Right atrium auricular region (tissue), 2 donors: ENCODE measurements around the gene SND1. TPM values are rescaled to one million over a fixed set of nuclear protein-coding genes. Genes with fewer than 3 reads are reported as not detected.

Experiments used
- DNase-seq: peaks from one replicate; pipeline ENCODE4 v3.0.0-alpha.2; 2019; ENCODE audit warnings: low spot score
- H3K27ac ChIP-seq, 2 donors: fragments of 200-600 bp; sonication (generic); 1 replicate in 1 of 2; 2 replicates in 1 of 2; pipeline ENCODE4 v1.5.1; 2016 to 2019
- H3K27me3 ChIP-seq, 2 donors: fragments of 200-600 bp; sonication (generic); one replicate each; pipeline versions ENCODE4 v1.5.1 to v1.6.0; 2017 to 2019
- H3K36me3 ChIP-seq: fragments of 200-600 bp; sonication (generic); one replicate; pipeline ENCODE4 v1.5.1; 2016
- H3K4me1 ChIP-seq, 2 donors: fragments of 200-600 bp; sonication (generic); one replicate each; pipeline versions ENCODE4 v1.5.1 to v1.6.0; 2017 to 2019
- H3K4me3 ChIP-seq, 2 donors: fragments of 200-600 bp; sonication (generic); 1 replicate in 1 of 2; 2 replicates in 1 of 2; pipeline ENCODE4 v1.5.1; 2017 to 2019; ENCODE audit warnings: mild to moderate bottlenecking in 1 of 2, moderate library complexity in 1 of 2
- H3K9me3 ChIP-seq, 2 donors: fragments of 200-600 bp; sonication (generic); one replicate each; pipeline ENCODE4 v1.5.1; 2019
- CTCF ChIP-seq, 2 donors: fragments of 200-600 bp; sonication (generic); IDR thresholded peaks; one replicate each; pipeline ENCODE4 v1.5.1; 2019; ENCODE audit warnings: antibody characterized with exemption in 2 of 2
- total RNA-seq, 2 donors: library from RNA; depleted of rRNA; stranded (reverse); fragments of >200 nt; gene quantifications; one replicate each; pipeline ENCODE4 v1.1.0, GENCODE V29; 2016

SND1 gene
- total RNA-seq, 2 donors from 2014 or later = 69.4 to 77.6 TPM

GRCh38 chr7:127889677-127890076 lies 237.7 kb downstream of the SND1 start:
- H3K4me1 ChIP-seq = peaks cover 0 to 48% of the 10 kb centered on the region in 2 donors

GRCh38 chr7:127890726-127891125 lies 238.7 kb downstream of the SND1 start:
- Histone ChIP-seq H3K4me3 (no peak overlapping the region), H3K27ac (no peak overlapping the region), H3K27me3 (no peaks in the 10 kb centered on the region), H3K9me3 (no peaks in the 10 kb centered on the region), H3K36me3 (no peaks in the 10 kb centered on the region), H3K4me1 (peaks cover 0 to 37% of the 10 kb centered on the region in 2 donors)
- no peak for TF ChIP-seq CTCF (IDR thresholded peaks at IDR 0.05)
- no peak for DNase-seq

More at GRCh38 chr7:127889677-127890076, 237.7 kb downstream of the SND1 start:
- Histone ChIP-seq H3K4me3 (no peak overlapping the region), H3K27ac (no peak overlapping the region), H3K9me3 (no peaks in the 10 kb centered on the region), H3K36me3 (no peaks in the 10 kb centered on the region), H3K27me3 (no peaks in the 10 kb centered on the region)
- TF ChIP-seq CTCF (IDR thresholded peaks at IDR 0.05) = no peak
- no peak for DNase-seq

GRCh38 chr7:127891144-127891543 lies 239.2 kb downstream of the SND1 start:
- no peak for TF ChIP-seq CTCF (IDR thresholded peaks at IDR 0.05)
- Histone ChIP-seq H3K36me3 (no peaks in the 10 kb centered on the region), H3K4me3 (no peak overlapping the region), H3K27ac (no peak overlapping the region), H3K9me3 (no peaks in the 10 kb centered on the region), H3K27me3 (no peaks in the 10 kb centered on the region), H3K4me1 (peaks cover 0 to 36% of the 10 kb centered on the region in 2 donors)
- no peak for DNase-seq

- no peak for TF ChIP-seq CTCF (IDR thresholded peaks at IDR 0.05)
- H3K36me3 ChIP-seq = no peaks in the 10 kb centered on the region
Observed at GRCh38 chr7:127891854-127892438, 240.0 kb downstream of the SND1 start.

GRCh38 chr7:127892488-127893314 lies 240.7 kb downstream of the SND1 start:
- peaks cover 0 to 36% of the 10 kb centered on the region in 2 donors for H3K4me1 ChIP-seq
- H3K27ac ChIP-seq = no peak overlapping the region
- TF ChIP-seq CTCF (IDR thresholded peaks at IDR 0.05) = no peak
- no peak overlapping the region for H3K4me3 ChIP-seq
- H3K27me3 ChIP-seq = no peaks in the 10 kb centered on the region
- no peaks in the 10 kb centered on the region for H3K9me3 ChIP-seq
- H3K36me3 ChIP-seq = no peaks in the 10 kb centered on the region
- no peak for DNase-seq

More at GRCh38 chr7:127891854-127892438, 240.0 kb downstream of the SND1 start:
- H3K27me3 ChIP-seq = no peaks in the 10 kb centered on the region
- H3K4me3 ChIP-seq = no peak overlapping the region
- H3K9me3 ChIP-seq = no peaks in the 10 kb centered on the region
- no peak overlapping the region for H3K27ac ChIP-seq
- peaks cover 0 to 36% of the 10 kb centered on the region in 2 donors for H3K4me1 ChIP-seq
- DNase-seq = no peak
